ENCODE data around the gene AP5B1. TPM values are rescaled to one million over a fixed set of nuclear protein-coding genes. Genes with fewer than 3 reads are reported as not detected.

Gene AP5B1
- total RNA-seq, 1 donor from 2014 or later: 21.2 TPM

DNA sequence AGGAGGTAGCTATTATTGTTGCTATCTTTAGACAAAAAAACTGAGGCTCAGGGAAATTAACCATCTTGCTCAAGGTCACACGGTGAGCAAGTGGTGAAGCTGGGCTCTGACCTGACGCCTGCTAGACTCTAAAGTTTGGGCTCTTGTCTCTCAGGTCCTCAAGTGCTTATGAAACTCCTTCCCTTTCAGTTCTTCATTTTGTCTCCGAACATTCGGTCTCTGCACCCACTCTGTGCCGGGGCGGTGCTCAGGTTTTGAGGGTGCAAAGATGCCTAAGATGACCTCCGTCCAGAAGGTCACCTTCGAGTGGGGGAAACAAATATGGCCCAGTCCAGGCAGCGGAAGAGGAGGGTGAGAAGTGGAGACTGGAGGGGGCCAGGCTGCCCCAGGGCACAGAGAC, 22.1 kb upstream of the AP5B1 start:
- intact Hi-C loops (cut with micrococcal nuclease): no loop called here

DNA sequence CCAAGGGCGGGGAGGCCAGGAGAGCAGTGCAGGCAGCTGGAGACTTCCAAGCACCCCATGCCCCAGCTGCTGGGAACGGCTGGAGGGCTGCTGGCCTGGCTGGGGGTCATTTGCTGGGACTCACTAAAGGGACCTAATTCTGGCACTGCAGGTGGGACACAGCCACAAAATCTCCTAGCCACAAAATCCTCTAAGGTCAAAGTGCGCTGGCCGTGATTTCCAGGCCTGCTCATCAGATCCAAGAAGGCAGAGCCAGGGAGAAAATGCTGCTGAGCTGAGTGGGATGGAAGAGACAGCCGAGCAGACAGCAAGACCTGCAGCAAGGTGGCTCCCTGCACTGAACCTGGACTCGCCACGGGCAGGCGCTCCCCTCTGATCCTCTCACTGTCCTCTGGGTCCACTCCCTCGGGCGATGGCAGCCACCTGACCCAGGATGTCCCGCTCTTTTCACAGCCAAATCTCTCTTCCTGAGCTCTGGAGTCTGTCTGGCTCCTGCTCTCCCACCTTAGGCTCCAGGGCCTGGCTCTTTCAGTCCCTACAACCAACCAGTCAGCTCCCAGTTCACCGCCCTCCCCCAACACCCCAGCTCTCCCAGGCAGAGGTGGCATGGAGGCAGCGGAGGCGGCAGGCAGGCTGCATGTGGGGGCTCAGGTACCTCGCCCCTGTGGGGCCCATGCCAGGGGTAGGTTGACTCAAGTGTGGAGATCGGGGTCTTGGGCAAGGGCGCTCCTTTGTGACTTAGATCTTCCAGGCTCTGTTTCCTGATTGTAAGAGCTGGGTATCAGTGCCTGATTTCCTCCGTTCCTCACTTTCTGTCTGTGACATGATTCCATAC, 20.6 kb upstream of the AP5B1 start:
- intact Hi-C loops (cut with micrococcal nuclease): no loop called here

DNA sequence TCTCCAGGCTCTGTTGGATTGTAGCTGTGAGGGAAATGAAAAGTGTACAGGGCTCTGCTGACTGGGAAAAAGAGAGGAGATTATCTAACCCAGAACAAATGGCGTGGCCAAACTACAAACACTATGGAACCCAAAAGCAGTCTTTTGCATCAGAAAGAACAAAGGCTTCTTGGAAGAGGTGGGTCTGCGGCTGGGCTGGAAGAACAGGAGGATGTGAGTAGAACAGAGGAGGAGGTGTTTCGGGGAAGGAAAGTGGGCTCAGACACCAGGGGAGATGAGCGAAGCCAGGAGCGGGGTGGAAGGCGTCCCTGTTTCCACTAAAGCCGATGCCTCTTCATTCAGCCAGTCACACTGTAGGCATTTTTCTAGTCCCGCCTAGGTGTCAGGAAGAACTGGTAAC, 18.1 kb upstream of the AP5B1 start:
- intact Hi-C loops (cut with micrococcal nuclease): no loop called here

DNA sequence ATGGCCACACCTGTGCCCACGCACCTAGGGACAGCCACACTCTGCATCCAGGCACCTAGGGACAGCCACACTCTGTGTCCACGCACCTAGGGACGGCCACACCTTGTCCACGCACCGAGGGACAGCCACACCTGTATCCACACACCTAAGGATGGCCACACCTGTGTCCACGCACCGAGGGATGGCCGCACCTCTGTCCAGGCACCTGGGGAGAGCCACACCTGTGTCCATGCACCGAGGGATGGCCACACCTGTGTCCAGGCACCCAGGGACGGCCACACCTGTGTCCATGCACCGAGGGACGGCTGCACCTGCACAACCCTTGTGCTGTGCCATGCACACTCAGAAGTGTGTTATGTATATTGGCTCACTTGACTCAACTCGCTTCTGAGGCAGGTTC, 16.9 kb upstream of the AP5B1 start:
- intact Hi-C loops (cut with micrococcal nuclease): no loop called here

DNA sequence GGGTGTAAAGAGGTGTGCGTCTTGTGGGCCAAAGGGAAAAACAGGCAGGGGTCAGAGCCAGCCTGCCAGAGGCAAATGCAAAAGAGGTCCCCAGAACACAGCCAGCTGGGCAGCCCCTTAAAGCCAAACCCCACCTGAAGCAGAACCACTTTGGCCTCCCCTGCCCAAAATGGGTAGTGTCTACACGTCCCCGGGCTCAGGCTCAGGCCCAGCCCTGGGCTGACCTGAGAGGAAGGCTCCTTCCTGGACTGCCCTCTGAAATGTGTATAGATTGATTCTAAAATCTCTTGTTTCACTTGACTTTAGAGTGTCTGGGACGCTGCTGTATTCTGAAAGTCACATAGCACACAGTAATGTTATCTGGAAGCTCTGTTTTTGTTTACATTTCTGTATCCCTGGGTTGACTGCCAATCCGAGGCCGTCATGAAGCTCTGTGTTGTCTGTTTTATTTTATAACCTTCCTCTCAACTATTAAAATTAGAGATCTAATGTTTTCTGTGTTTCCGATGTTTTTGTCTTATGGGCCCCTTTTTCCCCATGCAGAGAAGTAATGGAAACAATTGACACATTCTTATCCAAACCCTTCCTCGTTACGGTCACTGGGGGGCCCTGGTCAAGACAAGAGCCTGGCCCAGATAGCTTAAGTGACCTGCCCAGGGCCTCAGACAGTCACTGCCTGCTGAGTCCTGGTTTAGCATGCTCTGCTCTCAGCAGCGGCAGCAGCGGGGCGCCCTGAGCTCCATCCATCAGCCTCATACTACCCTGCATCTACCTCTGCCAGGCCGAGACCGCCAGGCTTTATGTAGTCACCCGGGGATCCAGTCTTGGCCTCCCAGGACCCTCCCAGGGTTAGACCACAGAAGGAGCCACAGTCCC, 16.2 kb upstream of the AP5B1 start:
- intact Hi-C loops (cut with micrococcal nuclease): no loop called here

DNA sequence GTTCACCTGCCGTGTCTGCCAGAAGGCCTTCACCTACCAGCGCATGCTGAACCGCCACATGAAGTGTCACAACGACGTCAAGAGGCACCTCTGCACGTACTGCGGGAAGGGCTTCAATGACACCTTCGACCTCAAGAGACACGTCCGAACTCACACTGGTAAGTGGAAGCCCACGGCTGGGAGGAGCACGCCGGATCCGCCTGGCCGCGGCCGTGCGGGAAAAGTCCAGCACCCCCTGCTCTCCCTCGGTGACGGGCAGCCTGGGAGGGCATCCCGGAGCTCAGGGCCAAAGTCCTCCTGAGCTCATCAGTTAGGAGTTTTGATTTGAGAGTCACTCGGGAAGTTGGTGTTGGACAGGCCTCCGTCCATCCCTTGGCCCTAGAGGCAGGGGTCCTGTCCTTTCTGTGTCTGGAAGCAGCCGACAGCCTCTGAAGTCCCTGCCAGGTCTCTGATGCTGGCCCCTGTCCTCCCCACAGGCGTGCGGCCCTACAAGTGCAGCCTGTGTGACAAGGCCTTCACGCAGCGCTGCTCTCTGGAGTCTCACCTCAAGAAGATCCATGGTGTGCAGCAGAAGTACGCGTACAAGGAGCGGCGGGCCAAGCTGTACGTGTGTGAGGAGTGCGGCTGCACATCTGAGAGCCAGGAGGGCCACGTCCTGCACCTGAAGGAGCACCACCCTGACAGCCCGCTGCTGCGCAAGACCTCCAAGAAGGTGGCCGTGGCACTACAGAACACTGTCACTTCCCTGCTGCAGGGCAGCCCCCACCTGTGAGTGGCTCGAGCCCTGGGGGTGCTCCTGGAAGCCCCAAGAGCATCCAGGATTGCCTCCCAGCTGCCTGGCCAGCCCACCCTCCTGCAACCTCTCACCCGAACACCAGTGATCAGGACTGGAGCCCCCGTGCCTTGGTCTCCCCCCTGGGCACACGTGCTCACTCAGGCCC, 14.1 kb upstream of the AP5B1 start:
- intact Hi-C loops (cut with micrococcal nuclease): no loop called here

DNA sequence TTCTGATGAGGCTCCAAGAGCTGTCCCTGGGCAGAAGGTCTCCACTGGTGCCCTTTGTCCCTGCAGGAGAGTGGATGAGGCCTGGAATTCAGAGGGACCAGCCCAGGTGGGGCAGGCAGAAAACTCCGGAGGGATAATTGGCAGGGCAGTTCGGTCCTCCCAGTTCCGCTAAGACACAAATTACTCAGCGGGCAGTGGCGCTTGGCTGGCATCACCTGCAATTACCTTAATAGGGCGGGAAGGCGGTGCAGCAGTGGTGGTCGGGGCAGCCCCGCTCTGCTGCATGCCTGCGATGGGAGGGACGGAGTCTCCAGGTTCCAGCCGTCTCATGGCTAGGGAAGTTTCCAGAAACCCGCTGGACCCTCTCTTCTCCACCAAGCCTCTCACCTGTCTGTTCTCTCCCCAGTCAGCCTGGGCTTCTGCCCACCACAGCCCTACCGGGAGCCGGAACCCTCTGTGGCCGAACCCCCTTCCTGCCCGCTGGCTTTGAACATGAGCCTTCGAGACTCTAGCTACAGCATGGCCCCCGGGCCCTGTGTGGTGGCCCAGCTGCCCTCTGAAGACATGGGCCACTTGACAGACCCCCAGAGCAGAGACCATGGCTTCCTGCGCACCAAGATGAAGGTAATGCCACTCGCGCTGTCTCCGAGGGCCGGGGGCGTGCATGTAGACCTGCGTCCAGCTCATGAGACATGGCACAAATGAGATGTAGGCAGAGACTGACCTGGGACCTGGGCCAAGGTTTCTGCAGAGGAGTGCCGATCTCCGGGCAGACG, 13.0 kb upstream of the AP5B1 start:
- intact Hi-C loops (cut with micrococcal nuclease): no loop called here

DNA sequence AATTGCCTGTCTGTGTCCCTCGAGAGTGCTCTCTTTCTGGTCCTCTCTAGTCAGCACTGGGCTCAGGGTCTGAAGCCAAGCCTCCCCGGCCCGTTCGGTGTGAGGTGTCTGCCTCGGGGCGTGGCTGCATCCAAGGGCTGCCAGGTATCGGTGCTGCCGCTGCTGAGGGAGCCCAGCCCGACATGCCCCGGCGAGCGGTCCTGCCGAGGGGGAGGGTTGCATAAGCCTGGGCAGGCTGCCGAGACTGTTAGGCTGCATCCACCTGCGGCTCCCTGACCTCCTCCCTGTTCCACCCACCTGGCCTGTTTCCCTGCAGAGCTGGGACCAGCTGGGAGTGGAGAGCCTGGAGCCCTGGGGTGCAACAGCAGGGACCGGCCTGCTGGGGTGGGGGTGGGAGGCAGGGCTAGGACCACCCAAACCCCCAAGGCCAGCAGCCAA, 12.4 kb upstream of the AP5B1 start:
- intact Hi-C loops (cut with micrococcal nuclease): no loop called here

DNA sequence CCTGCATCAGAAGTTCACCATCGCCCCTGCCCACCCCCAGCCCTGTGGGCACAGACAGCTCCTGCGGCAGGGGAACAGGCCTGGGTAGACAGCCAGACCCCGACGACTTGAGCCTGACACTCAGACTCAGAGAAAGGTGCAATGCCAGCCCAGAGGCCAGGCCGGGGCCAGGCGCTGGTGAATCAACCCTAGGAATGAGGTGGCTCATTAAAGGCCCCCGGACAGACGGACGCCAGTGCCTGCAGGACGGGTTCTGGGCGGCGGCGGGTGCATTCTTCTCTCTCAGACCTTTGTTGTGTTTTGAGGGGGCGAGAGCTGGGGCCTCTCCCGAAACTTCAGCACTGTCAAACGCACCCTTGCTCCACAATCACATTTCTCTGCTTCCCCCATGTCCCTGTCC, 11.7 kb upstream of the AP5B1 start:
- intact Hi-C loops (cut with micrococcal nuclease): no loop called here

DNA sequence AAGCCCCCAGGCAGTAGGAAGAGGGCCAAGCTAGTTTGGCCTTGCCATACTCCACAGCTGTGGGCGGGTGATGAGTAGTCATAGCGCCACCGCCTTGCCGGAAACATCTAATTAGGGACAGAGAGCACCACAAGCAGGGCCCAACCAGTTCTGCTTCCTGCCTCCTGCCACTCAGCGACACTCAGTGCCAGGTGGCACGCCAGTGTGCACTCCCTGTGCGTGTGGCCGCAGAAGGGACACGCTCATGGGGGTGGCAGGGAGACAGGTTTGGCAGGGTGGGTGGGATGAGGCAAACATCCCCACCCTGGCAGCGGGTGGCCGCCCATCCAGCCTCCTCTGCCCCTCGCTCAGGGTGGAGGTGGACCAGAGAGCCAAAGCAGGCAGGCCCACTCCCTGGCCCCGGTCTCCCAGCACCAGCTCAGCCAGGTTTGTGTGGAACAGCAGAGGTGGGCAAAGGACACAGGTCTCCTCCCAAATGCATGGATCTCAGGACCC, 11.0 kb upstream of the AP5B1 start:
- intact Hi-C loops (cut with micrococcal nuclease): no loop called here

DNA sequence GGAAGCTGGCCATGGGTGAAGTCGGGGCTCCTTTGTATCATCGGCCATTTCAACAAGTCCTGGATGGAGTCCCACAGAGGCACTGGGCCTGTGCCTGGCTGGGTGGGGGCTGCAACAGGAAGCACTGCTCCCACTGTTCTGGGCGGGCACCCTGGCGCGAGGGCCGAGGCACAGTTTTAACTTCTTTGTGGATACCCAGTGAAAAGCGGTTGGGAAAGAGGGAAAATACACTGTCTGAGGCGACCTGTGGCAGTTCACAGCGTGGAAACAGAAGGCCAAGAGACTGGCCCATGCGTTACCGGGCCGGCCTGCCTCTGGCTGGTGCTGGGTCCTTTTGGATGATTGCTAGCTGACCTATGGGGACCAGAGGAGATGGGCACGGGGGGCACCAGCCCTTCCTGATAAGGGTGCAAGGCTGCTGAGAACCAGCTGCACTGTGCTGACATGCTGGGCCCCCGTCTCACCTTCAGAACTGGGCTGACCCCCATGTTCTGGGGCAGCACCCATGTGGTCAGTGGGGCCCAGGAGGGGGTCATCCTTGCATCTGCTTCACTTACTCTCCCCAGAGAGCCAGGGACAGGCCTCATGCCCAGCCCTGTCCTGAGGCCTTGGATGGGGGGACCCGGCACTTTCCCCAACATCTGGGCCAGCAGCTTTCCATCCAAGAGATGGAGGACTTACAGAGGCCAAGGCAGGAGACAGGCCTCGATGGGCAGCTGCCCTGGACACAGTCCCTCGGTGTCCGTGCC, 10.3 kb upstream of the AP5B1 start:
- intact Hi-C loops (cut with micrococcal nuclease): no loop called here

DNA sequence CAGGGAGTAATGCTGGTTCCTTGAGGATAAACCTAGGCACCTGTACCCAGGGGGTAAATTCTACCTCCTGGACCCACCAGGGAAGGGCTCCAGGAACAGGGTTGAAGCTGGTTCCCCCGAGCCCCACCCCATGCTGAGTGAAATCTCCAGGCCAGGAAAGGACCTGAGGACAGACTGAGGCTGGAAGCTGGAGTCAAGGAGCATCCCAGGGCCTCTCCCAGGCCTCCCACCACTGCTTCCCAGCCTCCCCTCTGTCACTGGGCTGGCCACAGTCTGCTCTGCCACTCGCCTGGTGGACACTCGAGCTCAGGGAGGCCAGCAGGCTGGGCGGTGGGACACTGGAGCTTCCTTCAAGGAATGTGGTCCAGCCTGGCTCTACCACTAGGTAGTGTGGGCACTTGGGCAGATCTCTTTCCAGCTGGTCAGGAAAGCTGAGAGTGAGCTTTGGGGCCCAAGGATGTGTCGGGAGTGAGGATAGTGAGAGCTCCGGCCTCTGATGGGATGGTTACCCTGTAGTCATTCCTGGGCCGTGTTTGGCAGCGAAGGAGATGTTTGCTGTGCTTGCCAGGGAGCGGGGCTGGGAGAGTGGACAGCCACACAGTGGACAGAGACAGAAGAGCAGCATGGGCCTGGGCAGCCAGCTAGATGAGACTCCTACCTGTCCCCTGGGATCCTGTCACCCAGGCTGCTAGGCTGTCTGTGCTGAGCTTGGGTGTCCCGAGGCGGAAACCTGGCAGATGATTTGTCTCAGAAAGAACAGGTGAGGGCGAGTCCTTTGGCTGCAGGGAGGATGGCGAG, 9.5 kb upstream of the AP5B1 start:
- intact Hi-C loops (cut with micrococcal nuclease): no loop called here

DNA sequence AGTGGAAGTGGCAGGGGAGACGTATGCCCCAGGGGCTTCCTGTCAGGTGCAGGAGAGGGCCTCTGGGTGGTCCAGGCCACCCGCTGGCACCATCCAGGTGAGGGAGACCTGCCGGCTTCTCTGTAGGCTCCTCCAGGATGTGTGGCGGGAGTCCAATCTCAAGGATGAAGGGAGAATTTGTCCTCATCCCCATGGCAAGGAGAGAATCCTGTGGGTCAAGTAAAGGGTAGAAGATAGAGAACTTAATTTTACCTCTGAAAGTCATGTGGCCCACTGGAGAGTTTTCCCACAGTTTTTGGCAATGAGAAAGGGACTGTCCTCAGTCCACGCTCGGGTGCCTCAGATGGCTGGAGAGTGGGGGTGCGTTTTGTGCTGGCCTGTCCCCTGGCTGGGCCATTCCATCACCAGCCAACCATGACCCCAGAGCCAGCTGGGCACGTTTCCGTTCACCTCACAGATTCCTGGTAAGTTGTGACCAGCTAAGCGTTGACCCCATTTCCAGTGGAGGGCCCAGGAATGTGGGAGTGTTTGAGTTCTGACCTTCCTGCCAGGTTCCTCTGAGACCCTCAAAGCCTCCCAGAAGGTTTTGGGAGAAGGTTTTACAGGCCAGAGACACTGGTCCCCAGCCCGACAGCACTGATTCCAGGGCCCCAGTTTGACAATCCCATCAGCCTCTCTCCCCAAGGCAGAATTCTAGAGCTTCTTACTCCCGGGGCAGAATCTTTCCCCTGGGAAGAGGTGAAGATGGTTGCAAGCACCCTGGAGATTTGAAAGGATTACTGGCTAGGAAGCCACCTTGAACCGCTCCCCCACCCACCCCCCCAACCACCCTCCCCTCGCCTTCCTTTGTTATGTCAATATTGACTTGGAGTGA, 8.7 kb upstream of the AP5B1 start:
- intact Hi-C loops (cut with micrococcal nuclease): loop anchor here (10.0 kb wide), 1 partner anchor 105 kb away; the partner anchor contains the start of gene CCDC85B

DNA sequence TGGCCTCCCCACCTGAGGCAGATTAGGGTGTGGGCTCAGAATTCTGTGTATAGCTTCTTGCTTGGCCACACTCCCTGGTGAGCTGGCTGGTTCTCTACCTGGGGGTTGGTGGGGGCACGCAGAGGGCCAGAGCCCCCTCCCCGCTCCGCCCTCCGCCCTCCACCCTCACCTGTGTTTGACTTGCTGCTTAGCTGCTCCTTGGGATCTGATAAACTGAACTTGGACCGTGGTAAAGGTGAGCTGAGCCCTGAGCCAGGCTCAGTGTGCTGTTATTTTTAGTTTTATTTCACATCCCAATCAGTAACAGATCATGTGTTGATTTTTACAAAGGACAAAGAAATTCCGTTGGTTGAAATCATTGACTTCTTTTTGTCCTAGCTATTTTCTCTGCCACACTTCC, 8.0 kb upstream of the AP5B1 start:
- intact Hi-C loops (cut with micrococcal nuclease): loop anchor here (10.0 kb wide), 1 partner anchor 106 kb away; the partner anchor contains the start of gene CCDC85B

DNA sequence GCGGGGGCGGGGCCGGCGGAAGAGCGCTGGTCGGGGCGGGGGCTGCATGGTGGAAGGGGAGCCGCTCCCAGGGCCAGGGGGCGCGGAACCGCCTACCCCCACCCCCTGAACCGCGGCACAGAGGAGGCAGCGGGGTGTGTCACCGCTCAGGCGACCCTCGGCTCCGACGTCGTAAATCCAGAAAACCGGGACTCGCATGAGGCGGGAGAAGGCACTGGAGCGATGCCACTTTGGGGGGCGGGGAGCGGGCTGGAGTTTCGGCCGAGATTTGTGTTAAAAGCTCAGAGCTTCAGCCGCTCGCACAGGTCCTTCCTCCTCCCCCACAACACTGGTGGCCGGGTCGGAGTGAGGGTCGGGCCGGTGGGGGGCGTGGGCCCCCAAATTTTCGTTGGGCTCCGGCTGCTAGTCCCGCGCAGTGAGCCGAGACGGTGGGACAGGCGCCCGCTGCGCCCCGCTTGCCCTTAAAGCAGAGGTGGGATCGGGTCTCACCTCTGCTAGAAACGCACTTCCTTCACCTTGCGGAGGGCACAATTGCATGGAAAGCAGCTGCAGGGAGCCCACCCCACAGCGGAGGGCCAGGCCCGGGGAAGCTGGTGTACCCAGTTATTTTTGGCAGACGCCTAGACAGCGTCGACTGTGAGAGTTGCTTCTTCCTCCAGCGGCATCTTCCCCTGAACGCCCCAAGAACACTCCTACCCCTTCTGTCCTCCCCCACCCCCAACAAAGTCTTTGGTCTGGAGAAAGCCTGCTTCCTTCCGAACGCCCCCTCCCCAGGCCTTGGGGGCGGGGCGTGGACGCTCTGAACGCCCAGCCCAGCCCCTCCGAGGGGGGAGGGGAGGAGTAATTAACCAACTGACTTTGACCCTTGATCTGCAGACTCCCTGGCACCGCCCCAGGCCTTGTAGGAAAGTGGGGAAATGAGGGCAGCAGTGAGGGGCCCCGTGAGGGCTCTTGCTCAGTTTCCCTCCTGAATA, 7.2 kb upstream of the AP5B1 start:
- intact Hi-C loops (cut with micrococcal nuclease): loop anchor here (10.0 kb wide), 1 partner anchor 107 kb away; the partner anchor contains the start of gene CCDC85B
